GM21825 (cell line): Measurements from ENCODE around the gene RASGRP3.
"Not testable (repeated sequence)": the region's sequence is repeated elsewhere in the genome, so short reads cannot be mapped to it uniquely, and the experiment has no call there.

ENCODE experiments used
- ATAC-seq: cut with Tn5 transposase; IDR thresholded peaks from one replicate; pipeline ENCODE4 v1.9.1; 2021; ENCODE audit warnings: mild to moderate bottlenecking, moderate library complexity; ENCODE audit not compliant: unreplicated experiment

The RASGRP3 gene

GRCh38 chr2:33457556-33458247 lies 18.7 kb upstream of the RASGRP3 start:
- peak; percentile 95 for ATAC-seq

DNA sequence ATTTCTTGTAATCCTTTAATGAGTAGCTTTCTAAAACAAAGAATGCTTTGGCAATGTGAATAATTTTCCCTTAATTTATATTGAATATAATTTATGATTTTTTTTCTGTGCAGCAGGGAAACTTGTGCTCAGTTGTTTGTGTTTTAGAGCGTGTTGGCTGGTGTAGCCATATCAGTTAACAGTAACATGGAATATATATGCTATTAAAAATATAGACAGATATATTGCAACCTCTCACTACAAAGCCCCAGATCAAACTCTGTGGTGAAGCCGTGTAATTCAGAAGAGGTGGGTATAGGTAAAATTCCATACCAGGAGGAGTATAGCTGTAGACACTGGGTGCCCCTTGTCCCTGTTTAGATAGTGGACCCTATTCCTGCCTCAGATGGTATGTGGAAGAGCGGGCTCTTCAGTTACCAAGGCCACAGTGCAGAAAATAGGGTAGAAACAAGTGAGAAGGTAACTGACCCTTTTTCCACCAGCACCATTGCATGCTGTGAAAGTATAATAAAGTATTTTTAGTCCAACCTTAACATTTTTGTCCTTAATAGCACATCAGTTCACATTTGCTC lies 18.1 kb upstream of the RASGRP3 start:
- ATAC-seq: peak; percentile 17

GRCh38 chr2:33459745-33460144 lies 16.7 kb upstream of the RASGRP3 start:
- no peak for ATAC-seq

- not testable (repeated sequence) for ATAC-seq
Measured at GRCh38 chr2:33462512-33462911, 13.9 kb upstream of the RASGRP3 start.

GRCh38 chr2:33467413-33467812 lies 9.0 kb upstream of the RASGRP3 start:
- no peak for ATAC-seq

DNA sequence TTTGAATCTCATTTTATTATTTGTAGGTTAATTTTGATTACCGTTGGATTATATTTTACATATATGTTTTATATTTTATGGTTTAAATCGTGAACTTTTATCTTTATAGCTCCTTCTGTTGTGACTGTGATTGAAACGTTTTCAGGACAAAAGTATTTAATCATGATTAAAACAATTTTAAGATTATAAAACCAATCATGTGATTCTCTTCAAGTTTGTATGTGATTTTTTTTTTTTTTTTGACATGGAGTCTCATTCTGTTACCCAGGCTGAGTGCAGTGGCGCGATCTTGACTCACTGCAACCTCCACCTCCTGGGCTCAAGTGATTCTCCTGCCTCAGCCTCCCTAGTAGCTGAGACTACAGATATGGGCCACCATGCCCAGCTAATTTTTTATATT lies 7.2 kb upstream of the RASGRP3 start:
- no peak for ATAC-seq

DNA sequence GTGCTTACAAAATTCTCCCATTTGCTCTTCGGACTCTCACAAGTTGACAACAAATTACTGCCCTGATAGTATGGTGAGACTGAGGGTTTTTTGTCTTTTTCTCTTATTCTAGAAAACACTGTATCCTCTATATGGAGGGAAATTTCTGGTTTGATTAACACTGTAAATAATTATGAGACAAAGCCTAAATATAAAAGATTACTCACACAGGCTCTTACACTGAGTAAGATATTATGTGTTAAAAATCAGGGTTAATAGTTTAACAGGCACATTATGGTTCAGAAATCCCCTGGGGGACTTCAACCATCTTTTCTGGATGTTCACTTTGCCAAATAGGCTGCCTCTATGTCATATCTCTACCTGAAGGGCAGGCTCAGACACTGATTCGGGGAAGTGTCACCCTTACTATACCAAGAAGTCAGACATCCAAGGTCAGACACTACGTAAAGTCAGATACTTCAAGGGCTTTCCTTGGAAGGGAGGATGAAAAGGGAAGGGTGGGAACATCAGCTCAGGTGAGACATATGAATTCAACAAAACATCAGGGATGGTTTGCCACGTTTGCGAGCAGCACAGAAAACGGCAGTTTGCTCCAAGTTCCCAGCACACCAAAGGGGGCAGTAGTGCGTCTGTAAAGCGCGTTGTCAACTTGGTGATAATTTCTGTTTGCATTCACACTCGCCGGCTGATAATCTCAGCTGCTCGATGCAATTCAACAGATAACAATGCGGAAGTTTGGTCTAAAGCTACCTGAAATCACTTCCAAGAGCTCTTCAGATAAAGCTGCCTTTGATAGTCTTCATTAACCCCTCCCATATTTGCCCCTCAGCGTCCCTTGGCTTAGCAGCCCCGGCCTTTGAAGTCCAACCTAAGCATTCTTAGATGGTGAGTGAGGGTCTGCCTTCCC lies 972 bp upstream of the RASGRP3 start:
- ATAC-seq: peak; percentile 44

- ATAC-seq: no peak
Measured at GRCh38 chr2:33476793-33477190, 343 bp downstream of the RASGRP3 start.

DNA sequence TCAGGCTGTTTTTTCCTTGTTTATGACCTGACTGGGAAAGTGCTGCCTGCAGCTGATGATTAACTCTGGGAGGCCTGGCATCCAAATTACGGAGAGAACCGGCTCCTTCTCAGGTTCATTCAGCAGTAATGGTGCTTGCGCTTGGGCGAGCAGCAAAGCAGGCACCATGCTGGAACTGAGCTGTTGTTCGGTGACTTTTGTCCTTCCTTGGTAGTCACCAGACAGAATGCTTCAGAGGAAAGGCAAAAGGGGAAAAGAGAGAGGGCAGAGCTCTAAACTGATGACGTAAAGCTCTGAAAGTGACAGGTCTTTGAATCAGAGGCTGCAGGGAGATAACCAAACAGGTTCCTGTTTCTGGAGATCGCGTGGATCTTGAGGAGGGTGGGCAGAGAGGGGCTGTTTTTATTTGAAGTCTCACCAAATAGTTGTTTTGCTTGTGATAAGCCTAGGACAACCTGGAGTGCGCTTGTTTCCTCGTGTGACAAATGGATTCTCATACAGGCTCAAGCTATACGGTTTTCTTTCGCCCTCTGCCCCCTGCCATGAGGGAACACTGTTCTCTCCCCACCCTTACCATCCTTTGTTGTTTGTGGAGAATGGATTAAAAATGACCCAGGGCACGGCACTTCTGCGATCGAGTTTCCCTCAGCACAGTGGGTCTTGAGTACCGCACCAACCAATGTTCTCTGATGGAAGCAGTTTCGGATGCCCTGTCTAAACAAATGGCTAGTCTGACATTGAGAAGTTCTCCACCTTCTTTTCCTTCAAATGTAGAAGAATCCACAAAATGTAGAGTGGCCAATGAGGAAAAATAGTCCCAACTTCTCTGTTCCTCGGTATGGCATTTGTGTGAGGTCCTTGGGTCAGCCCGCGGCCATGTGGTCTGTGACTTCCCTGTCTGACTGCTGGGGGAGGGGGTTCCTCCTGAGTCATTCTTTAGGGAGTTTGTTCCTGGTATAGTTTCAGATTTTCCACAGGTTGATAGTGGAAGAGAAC lies 1.3 kb downstream of the RASGRP3 start:
- peak; percentile 34 for ATAC-seq

GRCh38 chr2:33478968-33479731 lies 2.7 kb downstream of the RASGRP3 start:
- ATAC-seq: no peak

- ATAC-seq: no peak
Measured at GRCh38 chr2:33482518-33482917, 6.1 kb downstream of the RASGRP3 start.

DNA sequence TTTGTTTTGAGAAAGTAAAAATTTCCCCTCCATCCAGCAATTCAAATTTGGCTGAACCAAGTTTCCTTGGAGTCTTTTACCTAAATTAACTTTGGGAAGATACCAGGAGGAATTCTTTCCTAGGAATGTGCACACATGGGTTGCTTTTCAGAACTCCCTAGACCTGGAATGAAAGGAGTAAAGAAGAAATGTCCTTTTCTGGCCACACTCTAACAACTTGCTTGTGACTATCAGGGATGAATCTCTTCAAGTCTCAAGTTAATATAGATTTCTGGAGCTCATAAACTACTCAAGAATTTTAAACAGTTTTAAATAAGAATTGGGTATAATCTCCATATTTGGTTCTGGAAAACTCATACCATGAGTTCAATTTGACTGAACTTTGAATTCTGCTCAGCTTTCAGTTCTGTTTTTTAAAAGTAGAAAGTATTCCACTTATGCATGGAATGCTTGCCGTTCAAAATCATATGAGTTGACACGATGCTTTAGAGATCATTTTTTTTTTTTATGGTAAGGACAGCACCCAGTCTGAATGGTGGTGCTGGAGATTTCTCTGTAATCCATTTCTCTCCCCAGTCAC lies 7.7 kb downstream of the RASGRP3 start:
- ATAC-seq: no peak

DNA sequence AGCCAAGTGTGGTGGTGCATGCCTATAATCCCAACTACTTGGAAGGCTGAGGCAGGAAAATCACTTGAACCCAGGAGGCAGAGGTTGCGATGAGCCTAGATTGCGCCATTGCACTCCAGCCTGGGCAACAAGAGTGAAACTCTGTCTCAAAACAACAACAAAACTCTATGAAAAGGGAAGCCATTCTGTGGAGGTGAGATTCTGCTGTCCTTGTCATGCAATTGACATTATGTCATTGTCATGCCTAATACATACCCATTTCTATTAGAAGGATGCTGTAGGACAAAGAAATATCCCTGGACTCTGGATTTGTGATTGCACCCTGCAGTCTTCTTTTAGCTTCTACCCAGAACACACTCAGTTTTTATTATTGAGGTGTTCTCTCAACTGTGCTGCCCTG lies 8.6 kb downstream of the RASGRP3 start:
- ATAC-seq: no peak

DNA sequence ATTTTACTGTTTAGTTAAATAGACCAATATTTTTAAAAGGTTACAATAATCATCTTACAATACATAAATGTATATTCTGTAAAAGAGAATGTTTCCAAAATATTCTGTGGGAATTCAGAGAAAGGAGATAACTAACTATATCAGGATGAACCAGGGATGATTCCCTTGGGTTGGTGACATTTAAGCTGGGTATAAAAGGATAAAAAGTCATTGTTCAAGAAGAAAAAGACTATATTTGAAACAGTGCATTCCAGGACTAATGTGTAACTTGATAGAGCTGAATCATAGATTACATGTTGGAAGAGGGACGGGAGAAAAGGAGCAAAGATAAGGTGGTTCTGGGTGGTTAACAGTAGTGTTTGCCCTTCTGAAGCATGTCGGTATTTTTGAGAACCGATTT lies 10.1 kb downstream of the RASGRP3 start:
- no peak for ATAC-seq

- peak; percentile 32 for ATAC-seq
Measured at GRCh38 chr2:33488178-33488690, 11.8 kb downstream of the RASGRP3 start.

GRCh38 chr2:33488715-33489540 lies 12.5 kb downstream of the RASGRP3 start:
- peak; percentile 34 for ATAC-seq

DNA sequence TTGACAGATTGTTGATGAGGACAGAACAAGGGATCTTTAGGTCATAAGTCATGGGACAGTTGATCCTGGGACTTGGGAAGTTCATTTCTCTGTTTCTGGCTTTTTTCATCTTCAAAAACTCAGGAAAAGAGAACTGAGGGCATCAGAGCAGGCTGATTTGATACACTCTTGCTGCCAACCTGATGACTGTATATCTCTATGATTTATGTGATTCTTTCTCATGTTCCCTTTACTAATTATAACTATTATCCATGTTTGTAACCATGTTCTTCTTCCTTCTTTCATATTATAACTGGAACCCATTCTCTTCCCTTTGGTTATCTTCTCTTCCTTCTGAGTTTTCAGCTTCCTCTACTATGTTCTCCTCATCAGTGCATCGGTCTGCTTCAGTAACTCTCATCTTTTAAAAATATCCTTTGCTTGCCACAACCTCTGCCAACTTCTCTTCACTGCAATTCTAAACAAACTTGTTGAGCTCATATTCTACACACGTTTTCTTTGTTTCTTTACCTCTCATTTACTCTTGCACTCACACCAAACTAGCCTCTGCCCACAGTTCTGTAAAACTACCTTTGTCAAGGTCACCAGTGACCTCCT lies 13.5 kb downstream of the RASGRP3 start:
- ATAC-seq: no peak
